HEK293 (cell line): Measurements from ENCODE around the gene PPP1R11.

Experiments
- FEZF1 ChIP-seq: fragments of 450-650 bp; formaldehyde crosslinking; IDR thresholded peaks from 2 replicates; pipeline ENCODE4 v1.5.1; 2016; ENCODE audit warnings: missing biosample characterization, missing genetic modification characterization
- GLI4 ChIP-seq: fragments of 450-650 bp; formaldehyde crosslinking; IDR thresholded peaks from 2 replicates; pipeline ENCODE4 v1.5.1; 2016; ENCODE audit warnings: missing biosample characterization, missing genetic modification characterization
- OSR2 ChIP-seq: fragments of 450-650 bp; formaldehyde crosslinking; IDR thresholded peaks from 2 replicates; pipeline ENCODE4 v1.5.1; 2016; ENCODE audit warnings: missing biosample characterization, missing genetic modification characterization
- ZEB2 ChIP-seq: fragments of 450-650 bp; formaldehyde crosslinking; IDR thresholded peaks from 2 replicates; pipeline ENCODE4 v1.5.1; 2016; ENCODE audit warnings: missing biosample characterization, missing genetic modification characterization
- ZFP41 ChIP-seq: fragments of 450-650 bp; formaldehyde crosslinking; IDR thresholded peaks from 2 replicates; pipeline ENCODE4 v1.5.1; 2016; ENCODE audit warnings: missing biosample characterization, missing genetic modification characterization, borderline replicate concordance
- ZNF610 ChIP-seq: fragments of 450-650 bp; formaldehyde crosslinking; IDR thresholded peaks from 2 replicates; pipeline ENCODE4 v1.5.1; 2016; ENCODE audit warnings: missing biosample characterization, missing genetic modification characterization, borderline replicate concordance
- ZNF639 ChIP-seq: fragments of 450-650 bp; formaldehyde crosslinking; IDR thresholded peaks from 2 replicates; pipeline ENCODE4 v1.5.1; 2016; ENCODE audit warnings: missing biosample characterization, missing genetic modification characterization
- TF ChIP-seq, protein P1 (sequence below): fragments of 450-650 bp; formaldehyde crosslinking; IDR thresholded peaks from 2 replicates; pipeline ENCODE4 v1.5.1; 2016; ENCODE audit warnings: missing biosample characterization, missing genetic modification characterization

DNA sequence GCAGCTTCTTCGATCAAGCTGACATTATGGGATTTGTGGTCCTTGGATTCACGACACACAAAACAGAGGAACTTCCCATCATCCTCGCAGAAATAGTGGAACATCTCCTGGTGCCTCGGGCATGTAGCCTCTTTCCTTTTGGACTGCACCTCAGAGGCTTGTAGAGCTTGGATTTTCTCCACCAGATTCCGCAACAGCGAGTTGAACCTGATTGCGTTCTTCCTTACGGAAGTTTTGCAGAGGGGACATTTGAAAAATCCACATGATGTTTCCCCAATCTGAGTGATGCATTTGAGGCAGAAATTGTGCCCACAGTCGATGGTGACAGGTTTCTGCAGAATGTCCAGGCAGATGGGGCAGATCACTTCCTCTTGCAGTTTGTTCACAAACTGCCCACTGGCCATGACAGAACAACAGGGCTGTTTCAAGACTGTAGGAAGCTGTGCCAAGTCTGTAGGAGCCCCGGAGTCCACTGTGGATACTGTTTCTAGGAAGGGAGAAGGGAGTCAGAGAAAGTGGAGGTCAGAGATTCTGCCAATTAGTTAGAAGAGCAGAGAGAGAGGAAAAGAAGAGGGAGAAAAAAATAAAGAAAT is 45.5 kb downstream of the PPP1R11 start:
- TF ChIP-seq OSR2 (tag by site-specific recombination) (no peak), ZNF610 (tag by site-specific recombination) (no peak), ZFP41 (tag by site-specific recombination) (no peak), GLI4 (no peak), ZNF639 (tag by site-specific recombination) (no peak), ZEB2 (no peak), FEZF1 (tag by site-specific recombination) (no peak)
- TF ChIP-seq, protein P1, sequence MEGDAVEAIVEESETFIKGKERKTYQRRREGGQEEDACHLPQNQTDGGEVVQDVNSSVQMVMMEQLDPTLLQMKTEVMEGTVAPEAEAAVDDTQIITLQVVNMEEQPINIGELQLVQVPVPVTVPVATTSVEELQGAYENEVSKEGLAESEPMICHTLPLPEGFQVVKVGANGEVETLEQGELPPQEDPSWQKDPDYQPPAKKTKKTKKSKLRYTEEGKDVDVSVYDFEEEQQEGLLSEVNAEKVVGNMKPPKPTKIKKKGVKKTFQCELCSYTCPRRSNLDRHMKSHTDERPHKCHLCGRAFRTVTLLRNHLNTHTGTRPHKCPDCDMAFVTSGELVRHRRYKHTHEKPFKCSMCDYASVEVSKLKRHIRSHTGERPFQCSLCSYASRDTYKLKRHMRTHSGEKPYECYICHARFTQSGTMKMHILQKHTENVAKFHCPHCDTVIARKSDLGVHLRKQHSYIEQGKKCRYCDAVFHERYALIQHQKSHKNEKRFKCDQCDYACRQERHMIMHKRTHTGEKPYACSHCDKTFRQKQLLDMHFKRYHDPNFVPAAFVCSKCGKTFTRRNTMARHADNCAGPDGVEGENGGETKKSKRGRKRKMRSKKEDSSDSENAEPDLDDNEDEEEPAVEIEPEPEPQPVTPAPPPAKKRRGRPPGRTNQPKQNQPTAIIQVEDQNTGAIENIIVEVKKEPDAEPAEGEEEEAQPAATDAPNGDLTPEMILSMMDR (tag by site-specific recombination): no peak
